ENCODE results near the gene RXRB.
"Not testable (repeated sequence)": the region's sequence is repeated elsewhere in the genome, so short reads cannot be mapped to it uniquely, and the experiment has no call there.

The RXRB gene

DNA sequence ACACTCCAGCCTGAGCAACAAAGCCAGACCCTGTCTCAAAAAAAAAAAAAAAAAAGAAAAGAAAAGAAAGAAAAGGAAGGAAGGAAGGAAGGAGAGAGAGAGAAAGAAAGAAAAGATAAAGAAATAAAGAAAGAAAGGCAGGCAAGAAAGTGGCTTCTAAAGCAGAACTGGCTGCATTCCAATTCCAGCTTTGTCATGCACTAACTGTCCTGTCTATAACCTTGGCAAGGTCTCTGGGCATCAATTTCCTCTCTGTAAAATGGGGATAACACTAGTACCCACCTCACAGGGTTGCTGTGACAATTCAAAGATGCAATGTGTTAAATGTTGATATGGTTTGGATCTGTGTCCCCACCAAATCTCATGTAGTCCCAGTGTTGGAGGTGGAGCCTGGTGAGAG lies 35.9 kb upstream of the RXRB start:
- ATAC-seq (ENCODE audit: low read depth) (no peak), DNase-seq (ENCODE audit: low spot score) (no peak)
- H3K36me3 ChIP-seq (ENCODE audit: low read depth): no peaks in the 10 kb centered on the region
- no peak for TF ChIP-seq CTCF (IDR thresholded peaks at IDR 0.05; ENCODE audit: poor library complexity, severe bottlenecking)
- H3K27ac ChIP-seq (ENCODE audit: poor library complexity, severe bottlenecking): no peak overlapping the region
- no peaks in the 10 kb centered on the region for H3K4me1 ChIP-seq (ENCODE audit: insufficient read depth, poor library complexity, severe bottlenecking)
- H3K27me3 ChIP-seq (ENCODE audit: insufficient read depth, poor library complexity, severe bottlenecking): no peaks in the 10 kb centered on the region
- no peak overlapping the region for H3K4me3 ChIP-seq (ENCODE audit: severe bottlenecking)
- no peaks in the 10 kb centered on the region for H3K9me3 ChIP-seq (ENCODE audit: severe bottlenecking)

- no peak for ATAC-seq (ENCODE audit: low read depth)
Measured at GRCh38 chr6:33235221-33235634, 34.8 kb upstream of the RXRB start.

DNA sequence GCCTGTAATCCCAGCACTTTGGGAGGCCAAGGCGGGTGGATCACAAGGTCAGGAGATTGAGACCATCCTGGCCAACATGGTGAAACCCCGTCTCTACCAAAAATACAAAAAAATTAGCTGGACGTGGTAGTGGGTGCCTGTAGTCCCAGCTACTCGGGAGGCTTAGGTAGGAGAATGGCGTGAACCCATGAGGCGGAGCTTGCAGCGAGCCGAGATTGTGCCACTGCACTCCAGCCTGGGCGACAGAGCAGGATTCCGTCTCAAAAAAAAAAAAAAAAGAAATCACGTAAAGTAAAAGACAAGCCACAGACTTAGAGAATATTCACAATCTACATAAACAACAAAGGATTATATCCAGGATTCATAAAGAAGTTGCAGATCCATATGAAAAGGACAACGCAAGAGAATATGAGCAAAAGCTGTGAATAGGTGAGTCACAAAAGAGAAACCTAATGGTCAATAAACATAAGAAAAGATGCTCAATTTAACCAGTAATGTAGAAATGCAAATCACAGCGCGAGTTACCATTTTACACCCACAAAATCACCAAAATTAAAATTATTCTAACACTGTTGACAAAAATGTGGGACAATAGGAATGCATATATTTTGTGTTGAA lies 26.1 kb upstream of the RXRB start:
- not testable (repeated sequence) for H3K9me3 ChIP-seq (ENCODE audit: severe bottlenecking); ATAC-seq (ENCODE audit: low read depth)

More at GRCh38 chr6:33235221-33235634, 34.8 kb upstream of the RXRB start:
- Histone ChIP-seq H3K4me1 (ENCODE audit: insufficient read depth, poor library complexity, severe bottlenecking) (no peaks in the 10 kb centered on the region), H3K27me3 (ENCODE audit: insufficient read depth, poor library complexity, severe bottlenecking) (no peaks in the 10 kb centered on the region), H3K36me3 (ENCODE audit: low read depth) (no peaks in the 10 kb centered on the region), H3K27ac (ENCODE audit: poor library complexity, severe bottlenecking) (no peak overlapping the region), H3K9me3 (ENCODE audit: severe bottlenecking) (no peaks in the 10 kb centered on the region), H3K4me3 (ENCODE audit: severe bottlenecking) (no peak overlapping the region)
- no peak for TF ChIP-seq CTCF (IDR thresholded peaks at IDR 0.05; ENCODE audit: poor library complexity, severe bottlenecking)
- DNase-seq (ENCODE audit: low spot score): no peak

DNA sequence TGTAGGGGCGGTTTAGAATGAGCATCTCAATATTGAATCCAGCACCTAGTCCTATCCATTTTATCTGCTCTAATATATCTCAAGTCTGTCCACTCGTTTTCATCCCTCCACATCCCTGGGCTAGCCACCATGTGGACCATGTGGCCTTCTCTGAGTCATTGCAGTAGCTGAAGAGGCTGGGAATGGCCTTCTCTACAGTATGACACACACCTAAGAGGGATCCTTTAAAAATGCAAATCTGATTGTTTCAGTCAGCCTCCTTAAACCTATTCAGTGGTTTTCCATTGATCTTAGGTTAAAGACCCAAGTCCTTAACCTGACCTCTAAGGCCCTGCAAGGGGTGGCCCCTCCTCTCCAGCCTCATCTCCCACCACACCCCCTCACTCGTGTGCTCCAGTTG lies 17.2 kb upstream of the RXRB start:
- ATAC-seq (ENCODE audit: low read depth) (no peak), DNase-seq (ENCODE audit: low spot score) (no peak)
- Histone ChIP-seq H3K9me3 (ENCODE audit: severe bottlenecking) (no peaks in the 10 kb centered on the region), H3K27me3 (ENCODE audit: insufficient read depth, poor library complexity, severe bottlenecking) (no peaks in the 10 kb centered on the region), H3K36me3 (ENCODE audit: low read depth) (no peaks in the 10 kb centered on the region), H3K27ac (ENCODE audit: poor library complexity, severe bottlenecking) (no peak overlapping the region), H3K4me3 (ENCODE audit: severe bottlenecking) (no peak overlapping the region), H3K4me1 (ENCODE audit: insufficient read depth, poor library complexity, severe bottlenecking) (peaks cover 7% of the 10 kb centered on the region)
- no peak for TF ChIP-seq CTCF (IDR thresholded peaks at IDR 0.05; ENCODE audit: poor library complexity, severe bottlenecking)

More for the DNA sequence above, 26.1 kb upstream of the RXRB start:
- not testable (repeated sequence) for H3K27ac ChIP-seq (ENCODE audit: poor library complexity, severe bottlenecking); H3K4me1 ChIP-seq (ENCODE audit: insufficient read depth, poor library complexity, severe bottlenecking); H3K27me3 ChIP-seq (ENCODE audit: insufficient read depth, poor library complexity, severe bottlenecking); DNase-seq (ENCODE audit: low spot score); H3K4me3 ChIP-seq (ENCODE audit: severe bottlenecking); H3K36me3 ChIP-seq (ENCODE audit: low read depth)

DNA sequence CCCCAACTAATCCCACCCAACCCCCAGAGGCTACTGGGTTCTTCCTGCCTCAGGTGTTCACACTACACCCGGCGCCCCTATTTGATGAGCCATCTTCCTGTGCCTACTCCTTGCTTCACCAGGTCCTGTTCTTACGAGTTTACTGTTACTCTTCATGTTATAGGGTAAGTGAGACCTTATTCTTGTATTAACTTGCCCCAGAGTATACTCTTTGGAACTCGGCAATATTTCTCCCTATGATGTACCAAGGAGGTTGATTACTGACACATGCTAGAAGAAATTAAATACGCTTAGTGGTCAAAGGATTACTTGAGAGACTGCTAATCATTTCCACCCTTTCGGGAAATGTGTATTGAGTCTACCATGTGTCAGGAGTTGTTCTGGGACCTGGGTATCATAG lies 16.8 kb upstream of the RXRB start:
- H3K36me3 ChIP-seq (ENCODE audit: low read depth): no peaks in the 10 kb centered on the region
- H3K9me3 ChIP-seq (ENCODE audit: severe bottlenecking): no peaks in the 10 kb centered on the region
- DNase-seq (ENCODE audit: low spot score) (peak; percentile 19), ATAC-seq (ENCODE audit: low read depth) (no peak; the same call in 2 of the 3 replicates)
- H3K27ac ChIP-seq (ENCODE audit: poor library complexity, severe bottlenecking): no peak overlapping the region
- H3K27me3 ChIP-seq (ENCODE audit: insufficient read depth, poor library complexity, severe bottlenecking): no peaks in the 10 kb centered on the region
- no peak for TF ChIP-seq CTCF (IDR thresholded peaks at IDR 0.05; ENCODE audit: poor library complexity, severe bottlenecking)
- H3K4me1 ChIP-seq (ENCODE audit: insufficient read depth, poor library complexity, severe bottlenecking): peaks cover 7% of the 10 kb centered on the region
- no peak overlapping the region for H3K4me3 ChIP-seq (ENCODE audit: severe bottlenecking)
